Measurements from ENCODE around the gene CYP3A5. TPM values are rescaled to one million over a fixed set of nuclear protein-coding genes. Genes with fewer than 3 reads are reported as not detected.
"Not testable (repeated sequence)": the region's sequence is repeated elsewhere in the genome, so short reads cannot be mapped to it uniquely, and the experiment has no call there.

The CYP3A5 gene
- total and polyA plus RNA-seq, 9 of the 15 experiments (the other 6 are each of a cell fraction or from before 2014, with no cell fraction given), result 0.73 to 2.8 (median 1.5) TPM

- intact Hi-C loops (cut with micrococcal nuclease); H3K79me2 ChIP-seq (ENCODE audit: control insufficient read depth, insufficient read depth, low read length); H4K20me1 ChIP-seq (replicated peaks; ENCODE audit: control insufficient read depth, insufficient read depth, low read length); H3K9me3 ChIP-seq (replicated peaks; ENCODE audit: control insufficient read depth, insufficient read depth, low read depth, low read length); H3K36me3 ChIP-seq (ENCODE audit: control insufficient read depth, insufficient read depth, low read length); H3K4me1 ChIP-seq (replicated peaks in 1 of 2; ENCODE audit: control insufficient read depth in 2 of 2, insufficient read depth in 2 of 2, low read length in 2 of 2); H3K27me3 ChIP-seq (ENCODE audit: control insufficient read depth in 2 of 2, insufficient read depth in 2 of 2, low read length in 2 of 2); FAIRE-seq; H3K9me1 ChIP-seq (ENCODE audit: control insufficient read depth, insufficient read depth, low read length); H3K9ac ChIP-seq (ENCODE audit: insufficient read depth in 1 of 2, low read depth in 2 of 2, low read length in 2 of 2); H3K27ac ChIP-seq (ENCODE audit: extremely low read depth, low read depth, low read length); BruUV-seq (replicated peaks); H3K4me3 ChIP-seq; CTCF ChIA-PET (ENCODE audit: low intra/inter-chr PET ratio); in situ Hi-C loops (cut with MboI); TF ChIP-seq TEAD4 (CRISPR knock-in tag; IDR thresholded peaks at IDR 0.05; ENCODE audit: borderline replicate concordance); TOE1 (CRISPR knock-in tag; IDR thresholded peaks at IDR 0.05; ENCODE audit: borderline replicate concordance, low read depth): not testable (repeated sequence)
- peak overlapping the region; percentile 56 for H3K4me2 ChIP-seq (ENCODE audit: insufficient read depth, low read length)
- POLR2A ChIA-PET, result interaction anchor here (1.3 kb wide), 1 partner anchor 17 kb away, joined by 3 read pairs; no protein-coding TSS in a partner anchor
- WGBS (ENCODE audit: insufficient coverage, low coverage, missing lambda C conversion rate), result 2% methylated on average over 6 of the region's 6 CpGs
- DNase-seq (ENCODE audit: extremely low read depth in 1 of 4, low spot score in 3 of 4) (peak; percentile 49 to 74 (median 51)), ATAC-seq (peak; percentile 70)
- H2AFZ ChIP-seq (ENCODE audit: low read depth, low read length), result peak overlapping the region; percentile 56
- TF ChIP-seq SMARCC2 (IDR thresholded peaks at IDR 0.05; ENCODE audit: low read depth), result 0 out of 2 replicates have a peak, but pooled peaks have one; percentile 28
- TF ChIP-seq HLTF (IDR thresholded peaks at IDR 0.05), result 0 out of 2 replicates have a peak, but pooled peaks have one; percentile 56
- TF ChIP-seq DPF2 (IDR thresholded peaks at IDR 0.05), result peak; percentile 91
- peak; percentile 79; the same call in 1 of the 2 replicates for TF ChIP-seq CC2D1A (IDR thresholded peaks at IDR 0.05)
- peak; percentile 97 for TF ChIP-seq CBFA2T3 (IDR thresholded peaks at IDR 0.05)
- 0 out of 2 replicates have a peak, but pooled peaks have one; percentile 36 for TF ChIP-seq ZNF583 (CRISPR knock-in tag; IDR thresholded peaks at IDR 0.05)
- peak; percentile 41 for TF ChIP-seq CXXC5 (CRISPR knock-in tag; IDR thresholded peaks at IDR 0.05)
- peak; percentile 64 for TF ChIP-seq STAT5A (IDR thresholded peaks at IDR 0.05; ENCODE audit: borderline replicate concordance, low read length)
- 0 out of 2 replicates have a peak, but pooled peaks have one; percentile 31 for TF ChIP-seq GATAD2A (IDR thresholded peaks at IDR 0.05)
- peak; percentile 95 for TF ChIP-seq ARID1B (IDR thresholded peaks at IDR 0.05)
- TF ChIP-seq ZEB2 (IDR thresholded peaks at IDR 0.05), result 0 out of 2 replicates have a peak, but pooled peaks have one; percentile 40
- peak; percentile 53; the same call in 1 of the 2 replicates for TF ChIP-seq SMARCE1 (IDR thresholded peaks at IDR 0.05)
- peak; percentile 74; the same call in 1 of the 2 replicates for TF ChIP-seq POLR2AphosphoS5 (IDR thresholded peaks at IDR 0.05; ENCODE audit: control insufficient read depth, insufficient read depth, low read depth, low read length)
- peak; percentile 88 to 91 for TF ChIP-seq TRIM24 (IDR thresholded peaks at IDR 0.05)
- 0 out of 2 replicates have a peak, but pooled peaks have one; percentile 45 for TF ChIP-seq ZBTB2 (IDR thresholded peaks at IDR 0.05)
- TF ChIP-seq ATF7 (IDR thresholded peaks at IDR 0.05), result 0 out of 2 replicates have a peak, but pooled peaks have one; percentile 32
- peak; percentile 83 for TF ChIP-seq NFIC (IDR thresholded peaks at IDR 0.05)
- peak; percentile 83 for TF ChIP-seq TEAD4 (IDR thresholded peaks at IDR 0.05; ENCODE audit: low read length)
- peak; percentile 96 for TF ChIP-seq TAL1 (IDR thresholded peaks at IDR 0.05)
- 0 out of 2 replicates have a peak, but pooled peaks have one; percentile 22 for TF ChIP-seq PML (IDR thresholded peaks at IDR 0.05; ENCODE audit: low read length)
- peak; percentile 32 for TF ChIP-seq NEUROD1 (IDR thresholded peaks at IDR 0.05; ENCODE audit: borderline replicate concordance, low read depth, low read length, partially characterized antibody)
- peak; percentile 90 for TF ChIP-seq MTA2 (IDR thresholded peaks at IDR 0.05; ENCODE audit: low read depth)
- TF ChIP-seq TOE1 (IDR thresholded peaks at IDR 0.05; ENCODE audit: borderline replicate concordance), result peak; percentile 80
- TF ChIP-seq ARNT (IDR thresholded peaks at IDR 0.05), result peak; percentile 69 to 76; a peak in 2 of 4 replicates
- 0 out of 2 replicates have a peak, but pooled peaks have one; percentile 29 for TF ChIP-seq DMBX1 (CRISPR knock-in tag; IDR thresholded peaks at IDR 0.05; ENCODE audit: borderline replicate concordance)
- peak; percentile 80 for TF ChIP-seq SMARCA4 (IDR thresholded peaks at IDR 0.05)
These were observed 43.4 kb upstream of the CYP3A5 start for GRCh38 chr7:99723201-99723600.

Measured in K562 (cell line).